A673 (cell line): Measurements from ENCODE around the gene OR6K3. TPM values are rescaled to one million over a fixed set of nuclear protein-coding genes. Genes with fewer than 3 reads are reported as not detected.

Experiments used
- BruUV-seq: library from RNA; stranded (reverse); fragments of 400-500 nt; replicated peaks from 2 replicates; lab custom pipeline; 2021; lab: Mats Ljungman, UMichigan
- CTCF ChIA-PET: fragments of 300-600 bp; sonication (Branson Sonifier 250); formaldehyde crosslinking; loops from one replicate; lab custom pipeline; 2022; ENCODE audit warnings: antibody characterized with exemption; lab: Charles Lee
- POLR2A ChIA-PET: fragments of 300-600 bp; sonication (Branson Sonifier 250); formaldehyde crosslinking; loops from one replicate; lab custom pipeline; 2022; ENCODE audit warnings: antibody characterized with exemption; ENCODE audit not compliant: low non-redundant PET; lab: Charles Lee
- DNase-seq: peaks from one replicate; pipeline ENCODE4 v3.0.0-alpha.2; 2015; ENCODE audit warnings: low spot score
- H3K27ac ChIP-seq: fragments of 200-600 bp; sonication (generic); 2 replicates; pipeline ENCODE4 v1.5.1; 2016; ENCODE audit warnings: mixed run types, low read depth, mild to moderate bottlenecking, mixed read lengths, antibody characterized with exemption, low read length; ENCODE audit not compliant: poor library complexity, severe bottlenecking
- H3K27me3 ChIP-seq: fragments of 200-600 bp; sonication (generic); replicated peaks from 2 replicates; pipeline ENCODE4 v1.6.1; 2017; ENCODE audit warnings: mixed run types, low read depth, mild to moderate bottlenecking, mixed read lengths, antibody characterized with exemption, low read length; ENCODE audit not compliant: insufficient read depth, poor library complexity
- H3K36me3 ChIP-seq: fragments of 200-600 bp; sonication (generic); 2 replicates; pipeline ENCODE4 v1.6.1; 2016; ENCODE audit warnings: mixed run types, mild to moderate bottlenecking, mixed read lengths, antibody characterized with exemption, low read length; ENCODE audit not compliant: insufficient read depth, poor library complexity, severe bottlenecking
- H3K4me1 ChIP-seq: fragments of 200-600 bp; sonication (generic); 2 replicates; pipeline ENCODE4 v1.6.1; 2017; ENCODE audit warnings: mixed run types, mild to moderate bottlenecking, mixed read lengths, antibody characterized with exemption, low read length; ENCODE audit not compliant: insufficient read depth, poor library complexity, severe bottlenecking
- H3K4me3 ChIP-seq: fragments of 200-600 bp; sonication (generic); 2 replicates; pipeline ENCODE4 v1.5.1; 2016; ENCODE audit warnings: low read depth, mixed run types, mild to moderate bottlenecking, mixed read lengths, low read length; ENCODE audit not compliant: poor library complexity, severe bottlenecking
- H3K9me3 ChIP-seq: fragments of 200-600 bp; sonication (generic); 2 replicates; pipeline ENCODE4 v1.6.1; 2016; ENCODE audit warnings: mixed run types, low read depth, mild to moderate bottlenecking, mixed read lengths, antibody characterized with exemption, low read length; ENCODE audit not compliant: poor library complexity, severe bottlenecking
- EZH2 ChIP-seq: fragments of 200-600 bp; sonication (generic); IDR thresholded peaks from 2 replicates; pipeline ENCODE4 v1.6.1; 2017; ENCODE audit warnings: borderline replicate concordance, low read depth, mild to moderate bottlenecking, mixed read lengths, antibody characterized with exemption, low read length; ENCODE audit not compliant: poor library complexity, severe bottlenecking
- intact Hi-C: fragments of 100-400 bp; cut with micrococcal nuclease; formaldehyde crosslinking; loops from one replicate; pipeline ENCODE4 v1.10.0; 2022; ENCODE audit not compliant: unreplicated experiment
- total RNA-seq: library from RNA; stranded (reverse); gene quantifications from 2 replicates; pipeline ENCODE4 v1.2.3, GENCODE V29; 2021
- TF ChIP-seq, protein P1 (sequence below): fragments of 300-800, 200-600 bp; sonication (generic); conservative IDR thresholded peaks from 2 replicates; pipeline ENCODE4 v1.5.1; 2017; ENCODE audit warnings: low read depth, mild to moderate bottlenecking, antibody characterized with exemption, low read length, moderate library complexity, mixed read lengths

OR6K3 gene
- total RNA-seq, 1 experiment from 2014 or later, result not detected

DNA sequence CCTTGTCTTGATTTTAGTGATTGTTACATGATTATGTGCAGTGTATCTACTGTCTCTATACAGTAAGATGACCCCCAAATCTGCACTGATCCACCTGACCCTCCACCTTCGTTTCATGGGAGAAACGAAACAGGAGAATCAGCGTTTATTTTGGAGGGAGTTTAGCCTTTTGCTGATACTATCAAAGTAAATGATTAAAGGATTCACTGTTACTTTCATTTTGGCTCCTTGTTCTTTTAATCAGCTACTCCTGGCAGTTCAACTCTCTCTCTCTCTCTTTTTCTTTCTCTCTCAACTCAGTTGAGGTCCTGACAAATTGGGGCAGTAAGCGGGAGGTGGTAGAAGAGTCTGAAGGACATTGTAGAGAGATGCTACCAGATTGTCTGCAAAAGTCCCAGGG is 9.9 kb upstream of the OR6K3 start:
- intact Hi-C loops, result no loop called here
- Histone ChIP-seq H3K4me3 (no peak overlapping the region), H3K27ac (no peak overlapping the region), H3K36me3 (no peaks in the 10 kb centered on the region), H3K4me1 (no peaks in the 10 kb centered on the region), H3K9me3 (no peaks in the 10 kb centered on the region), H3K27me3 (peaks cover 41% of the 10 kb centered on the region)
- ChIA-PET CTCF (no interaction called here), POLR2A (no interaction called here)
- TF ChIP-seq, protein P1, sequence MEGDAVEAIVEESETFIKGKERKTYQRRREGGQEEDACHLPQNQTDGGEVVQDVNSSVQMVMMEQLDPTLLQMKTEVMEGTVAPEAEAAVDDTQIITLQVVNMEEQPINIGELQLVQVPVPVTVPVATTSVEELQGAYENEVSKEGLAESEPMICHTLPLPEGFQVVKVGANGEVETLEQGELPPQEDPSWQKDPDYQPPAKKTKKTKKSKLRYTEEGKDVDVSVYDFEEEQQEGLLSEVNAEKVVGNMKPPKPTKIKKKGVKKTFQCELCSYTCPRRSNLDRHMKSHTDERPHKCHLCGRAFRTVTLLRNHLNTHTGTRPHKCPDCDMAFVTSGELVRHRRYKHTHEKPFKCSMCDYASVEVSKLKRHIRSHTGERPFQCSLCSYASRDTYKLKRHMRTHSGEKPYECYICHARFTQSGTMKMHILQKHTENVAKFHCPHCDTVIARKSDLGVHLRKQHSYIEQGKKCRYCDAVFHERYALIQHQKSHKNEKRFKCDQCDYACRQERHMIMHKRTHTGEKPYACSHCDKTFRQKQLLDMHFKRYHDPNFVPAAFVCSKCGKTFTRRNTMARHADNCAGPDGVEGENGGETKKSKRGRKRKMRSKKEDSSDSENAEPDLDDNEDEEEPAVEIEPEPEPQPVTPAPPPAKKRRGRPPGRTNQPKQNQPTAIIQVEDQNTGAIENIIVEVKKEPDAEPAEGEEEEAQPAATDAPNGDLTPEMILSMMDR, result no peak
- no peak for TF ChIP-seq EZH2
- BruUV-seq, result no TSS peak
- no peak for DNase-seq

DNA sequence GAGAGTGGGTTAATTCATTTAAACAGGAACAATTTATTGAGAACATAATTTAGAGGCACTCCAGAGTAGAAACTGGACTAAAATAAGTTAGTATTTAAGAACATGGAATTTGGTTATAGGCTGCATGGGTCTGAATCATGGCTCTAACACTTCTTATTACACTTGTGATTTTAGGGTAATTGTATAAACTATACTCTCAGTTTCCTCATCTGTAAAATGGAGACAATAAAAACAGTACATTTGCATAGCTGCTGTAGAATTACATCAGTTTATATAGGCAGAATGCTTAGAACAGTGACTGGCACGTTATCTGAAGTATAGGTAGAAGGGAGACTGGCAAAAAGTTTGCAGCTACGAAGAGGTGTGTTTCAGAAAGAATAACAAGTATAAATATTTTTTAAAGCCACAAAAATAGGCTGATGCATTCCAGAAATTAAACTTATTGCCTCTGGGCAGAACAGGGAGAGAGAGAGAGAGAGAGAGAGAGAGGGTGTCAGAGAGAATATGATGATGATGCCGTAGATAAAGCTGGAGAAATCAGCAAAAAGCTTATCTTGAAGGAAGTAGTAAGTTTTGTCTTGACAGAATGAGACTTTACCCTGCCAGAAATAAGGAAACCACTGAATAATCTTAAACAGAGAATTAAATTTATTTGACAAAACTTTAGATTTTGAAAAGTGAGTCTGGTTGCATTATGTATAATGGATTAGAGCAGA is 8.1 kb upstream of the OR6K3 start:
- intact Hi-C loops, result no loop called here
- CTCF ChIA-PET, result no interaction called here
- Histone ChIP-seq H3K4me3 (no peak overlapping the region), H3K27ac (no peak overlapping the region), H3K36me3 (no peaks in the 10 kb centered on the region), H3K9me3 (no peaks in the 10 kb centered on the region), H3K4me1 (no peaks in the 10 kb centered on the region), H3K27me3 (peaks cover 42% of the 10 kb centered on the region)
- no peak for DNase-seq
- POLR2A ChIA-PET, result no interaction called here
- TF ChIP-seq, protein P1, result no peak
- TF ChIP-seq EZH2, result no peak
- no TSS peak for BruUV-seq

DNA sequence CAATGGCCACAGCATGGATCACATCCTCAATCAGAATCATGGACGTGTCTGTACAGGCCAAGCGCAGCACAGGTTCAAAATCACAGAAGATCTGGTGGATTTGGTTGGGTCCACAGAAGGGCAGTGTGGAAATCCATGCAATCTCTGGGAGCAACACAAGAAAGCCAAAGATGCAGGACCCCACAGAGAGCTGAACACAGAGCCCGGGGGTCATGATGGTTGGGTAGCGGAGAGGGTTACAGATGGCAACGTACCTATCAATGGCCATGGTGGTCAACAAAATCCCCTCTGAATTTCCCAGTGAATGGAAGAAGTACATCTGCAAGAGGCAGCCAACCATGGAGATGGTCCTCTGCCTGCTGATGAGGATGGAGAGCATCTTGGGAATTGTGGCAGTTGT is 3.9 kb upstream of the OR6K3 start:
- POLR2A ChIA-PET, result no interaction called here

More for the DNA sequence above, 3.9 kb upstream of the OR6K3 start:
- H3K27ac ChIP-seq, result no peak overlapping the region
- no peak for DNase-seq
- intact Hi-C loops, result no loop called here
- no TSS peak for BruUV-seq
- H3K4me1 ChIP-seq, result no peaks in the 10 kb centered on the region
- peaks cover 52% of the 10 kb centered on the region for H3K27me3 ChIP-seq
- no peak for TF ChIP-seq EZH2
- TF ChIP-seq, protein P1, result no peak
- H3K4me3 ChIP-seq, result no peak overlapping the region
- H3K9me3 ChIP-seq, result no peaks in the 10 kb centered on the region
- no peaks in the 10 kb centered on the region for H3K36me3 ChIP-seq
- CTCF ChIA-PET, result no interaction called here
